Nephron (organoid): ENCODE data around the gene PTX3.

Experiments used
- H3K27ac Mint-ChIP-seq, 3 experiments: 2 replicates each; pipeline ENCODE4 v1.8.0; 2020; ENCODE audit warnings: mixed read lengths in 3 of 3, mild to moderate bottlenecking in 2 of 3, moderate library complexity in 1 of 3
- H3K27me3 Mint-ChIP-seq: 2 replicates; pipeline ENCODE4 v1.8.0; 2021; ENCODE audit warnings: low read depth, mild to moderate bottlenecking, moderate library complexity, mixed read lengths
- H3K36me3 Mint-ChIP-seq: 2 replicates; pipeline ENCODE4 v1.8.0; 2020; ENCODE audit warnings: low read depth, mixed read lengths
- H3K4me1 Mint-ChIP-seq: 2 replicates; pipeline ENCODE4 v1.8.0; 2020; ENCODE audit warnings: mixed read lengths
- H3K4me3 Mint-ChIP-seq, 3 experiments: 2 replicates each; pipeline ENCODE4 v1.8.0; 2020; ENCODE audit warnings: mild to moderate bottlenecking in 3 of 3, mixed read lengths in 3 of 3, moderate library complexity in 2 of 3
- H3K9me3 Mint-ChIP-seq: 2 replicates; pipeline ENCODE4 v1.8.0; 2020; ENCODE audit warnings: mixed read lengths
- CTCF ChIP-seq, 3 experiments: fragments of 200-600 bp; sonication (generic); IDR thresholded peaks; one replicate each; pipeline ENCODE4 v1.5.0; 2021; ENCODE audit warnings: antibody characterized with exemption in 3 of 3; ENCODE audit not compliant: unreplicated experiment in 3 of 3

The PTX3 gene

GRCh38 chr3:157407769-157408168 is 28.9 kb upstream of the PTX3 start:
- no peak for TF ChIP-seq CTCF (IDR thresholded peaks at IDR 0.05; ENCODE audit: unreplicated experiment in 3 of 3)
- H3K27ac Mint-ChIP-seq, result no peak overlapping the region
- H3K9me3 Mint-ChIP-seq, result peaks cover 2% of the 10 kb centered on the region
- no peaks in the 10 kb centered on the region for H3K27me3 Mint-ChIP-seq
- H3K4me1 Mint-ChIP-seq, result peaks cover 6% of the 10 kb centered on the region
- H3K36me3 Mint-ChIP-seq, result peaks cover 6% of the 10 kb centered on the region
- H3K4me3 Mint-ChIP-seq, result no peak overlapping the region

GRCh38 chr3:157408499-157409149 is 28.0 kb upstream of the PTX3 start:
- Mint-ChIP-seq H3K36me3 (peaks cover 6% of the 10 kb centered on the region), H3K9me3 (peaks cover 2% of the 10 kb centered on the region), H3K27me3 (no peaks in the 10 kb centered on the region), H3K4me3 (no peak overlapping the region), H3K4me1 (peaks cover 6% of the 10 kb centered on the region), H3K27ac (no peak overlapping the region)
- TF ChIP-seq CTCF (IDR thresholded peaks at IDR 0.05; ENCODE audit: unreplicated experiment in 3 of 3), result no peak

GRCh38 chr3:157409516-157409915 is 27.1 kb upstream of the PTX3 start:
- H3K36me3 Mint-ChIP-seq, result peaks cover 6% of the 10 kb centered on the region
- no peaks in the 10 kb centered on the region for H3K27me3 Mint-ChIP-seq
- peaks cover 6% of the 10 kb centered on the region for H3K4me1 Mint-ChIP-seq
- TF ChIP-seq CTCF (IDR thresholded peaks at IDR 0.05; ENCODE audit: unreplicated experiment in 3 of 3), result no peak
- H3K9me3 Mint-ChIP-seq, result peaks cover 2% of the 10 kb centered on the region
- no peak overlapping the region for H3K27ac Mint-ChIP-seq
- no peak overlapping the region for H3K4me3 Mint-ChIP-seq

- no peak overlapping the region for H3K27ac Mint-ChIP-seq
- peaks cover 2% of the 10 kb centered on the region for H3K9me3 Mint-ChIP-seq
- no peak for TF ChIP-seq CTCF (IDR thresholded peaks at IDR 0.05; ENCODE audit: unreplicated experiment in 3 of 3)
- peaks cover 6% of the 10 kb centered on the region for H3K36me3 Mint-ChIP-seq
- no peaks in the 10 kb centered on the region for H3K4me1 Mint-ChIP-seq
- no peaks in the 10 kb centered on the region for H3K27me3 Mint-ChIP-seq
- H3K4me3 Mint-ChIP-seq, result no peak overlapping the region
Observed at GRCh38 chr3:157410945-157411344, 25.7 kb upstream of the PTX3 start.

- Mint-ChIP-seq H3K27me3 (no peaks in the 10 kb centered on the region), H3K4me3 (no peak overlapping the region), H3K4me1 (no peaks in the 10 kb centered on the region), H3K36me3 (peaks cover 6% of the 10 kb centered on the region), H3K27ac (no peak overlapping the region), H3K9me3 (peaks cover 2% of the 10 kb centered on the region)
- TF ChIP-seq CTCF (IDR thresholded peaks at IDR 0.05; ENCODE audit: unreplicated experiment in 3 of 3), result no peak
Observed at GRCh38 chr3:157412323-157412855, 24.3 kb upstream of the PTX3 start.

- Mint-ChIP-seq H3K4me3 (no peak overlapping the region), H3K36me3 (peaks cover 6% of the 10 kb centered on the region), H3K27ac (no peak overlapping the region), H3K4me1 (no peaks in the 10 kb centered on the region), H3K27me3 (no peaks in the 10 kb centered on the region), H3K9me3 (peaks cover 2% of the 10 kb centered on the region)
- no peak for TF ChIP-seq CTCF (IDR thresholded peaks at IDR 0.05; ENCODE audit: unreplicated experiment in 3 of 3)
Observed at GRCh38 chr3:157414861-157415260, 21.8 kb upstream of the PTX3 start.
